Kidney (tissue), 14 donors: ENCODE measurements around the gene NFIA. TPM values are rescaled to one million over a fixed set of nuclear protein-coding genes. Genes with fewer than 3 reads are reported as not detected.

Experiments
- DNase-seq, 5 donors: peaks; one replicate each; pipeline ENCODE4 v3.0.0-alpha.2; 2013 to 2020
- FAIRE-seq: peaks from 2 replicates; lab custom pipeline; 2012; peaks lifted over from hg19 to GRCh38; lab: Jason Lieb, UNC
- H3K27ac ChIP-seq, 2 donors: one replicate each; pipeline ENCODE4 v1.7.0; 2013; ENCODE audit warnings: low read depth in 2 of 2, low read length in 2 of 2, inconsistent platforms in 1 of 2
- H3K27me3 ChIP-seq: one replicate; pipeline ENCODE4 v1.7.1; 2013; ENCODE audit warnings: low read length, inconsistent platforms; ENCODE audit not compliant: control insufficient read depth, insufficient read depth
- H3K36me3 ChIP-seq, 3 donors: one replicate each; pipeline versions ENCODE4 v1.7.0 to v1.7.1; 2013; ENCODE audit warnings: low read length in 3 of 3, control low read depth in 1 of 3, inconsistent platforms in 1 of 3; ENCODE audit not compliant: insufficient read depth in 3 of 3, control insufficient read depth in 2 of 3
- H3K4me1 ChIP-seq, 3 donors: one replicate each; pipeline versions ENCODE4 v1.7.0 to v1.7.1; 2013; ENCODE audit warnings: low read length in 3 of 3, inconsistent platforms in 1 of 3, low read depth in 1 of 3; ENCODE audit not compliant: control insufficient read depth in 2 of 3, insufficient read depth in 2 of 3
- H3K4me3 ChIP-seq, 3 donors: one replicate each; pipeline versions ENCODE4 v1.7.0 to v1.8.1; 2013; ENCODE audit warnings: low read length in 3 of 3, control low read depth in 1 of 3, inconsistent platforms in 1 of 3
- H3K9ac ChIP-seq, 3 donors: one replicate each; pipeline versions ENCODE4 v1.7.0 to v1.7.1; 2013; ENCODE audit warnings: low read length in 3 of 3, control low read depth in 1 of 3, inconsistent platforms in 1 of 3
- H3K9me3 ChIP-seq, 3 donors: one replicate each; pipeline versions ENCODE4 v1.7.0 to v1.7.1; 2013; ENCODE audit warnings: low read length in 3 of 3, control low read depth in 1 of 3, inconsistent platforms in 1 of 3; ENCODE audit not compliant: control insufficient read depth in 2 of 3, insufficient read depth in 1 of 3
- CTCF ChIP-seq: IDR thresholded peaks from 3 replicates; pipeline ENCODE4 v1.5.1; 2012; ENCODE audit warnings: mild to moderate bottlenecking, moderate library complexity, borderline replicate concordance; ENCODE audit not compliant: insufficient read depth; ENCODE audit errors: extremely low read depth
- intact Hi-C: fragments of 100-400 bp; cut with DNase I; formaldehyde crosslinking; loops from one replicate; pipeline ENCODE4 v1.11.1; 2022
- polyA plus RNA-seq: library from polyadenylated mRNA; stranded (reverse); fragments of 350-450 nt; fragmentation: Illumina TruSeq; extraction: RNeasy Lipid Tissue Mini Kit (QIAGEN cat#74804); gene quantifications from one replicate; pipeline ENCODE4 v1.2.3, GENCODE V29; 2014; ENCODE audit warnings: low read depth, low replicate concordance; ENCODE audit not compliant: insufficient read depth
- total RNA-seq: library from RNA; stranded (reverse); fragmentation: NEBNext Ultra II Directional; extraction: Animal tissue kit (Norgen Biotek cat#: 25700); gene quantifications from one replicate; pipeline ENCODE4 v1.2.1, GENCODE V29; 2021
- donor health status: control.
- donor health status: control.
- donor health status: control.
- donor health status: control.
- donor health status: control.
- donor health status: DM: yes; HTN: yes; CAD: no.
- donor health status: Normal renal cell carcinoma (clear cell type).

NFIA gene
- total and polyA plus RNA-seq, 2 donors from 2014 or later: 4.8 to 87.5 TPM

- no peak overlapping the region for H3K9ac ChIP-seq
- DNase-seq (no peak), FAIRE-seq (no peak)
- H3K4me3 ChIP-seq: no peak overlapping the region
- no peak for TF ChIP-seq CTCF
- peaks cover 0 to 5% (median 4%) of the 10 kb centered on the region in 3 donors for H3K36me3 ChIP-seq
- peaks cover 0 to 6% (median 5%) of the 10 kb centered on the region in 3 donors for H3K4me1 ChIP-seq
- H3K9me3 ChIP-seq: no peaks in the 10 kb centered on the region
- H3K27me3 ChIP-seq: no peaks in the 10 kb centered on the region
- intact Hi-C loops: no loop called here
- no peak overlapping the region for H3K27ac ChIP-seq
Measured at GRCh38 chr1:61089338-61089737, 7.0 kb downstream of the NFIA start.

- Histone ChIP-seq H3K9ac (no peak overlapping the region), H3K27ac (no peak overlapping the region), H3K27me3 (no peaks in the 10 kb centered on the region), H3K9me3 (no peaks in the 10 kb centered on the region), H3K4me1 (peaks cover 0 to 6% (median 5%) of the 10 kb centered on the region in 3 donors), H3K36me3 (peaks cover 0 to 5% (median 4%) of the 10 kb centered on the region in 3 donors), H3K4me3 (no peak overlapping the region)
- no peak for DNase-seq
- TF ChIP-seq CTCF: no peak
- intact Hi-C loops: no loop called here
- no peak for FAIRE-seq
Measured at GRCh38 chr1:61089741-61090140, 7.4 kb downstream of the NFIA start.

- Histone ChIP-seq H3K27ac (no peak overlapping the region), H3K9ac (no peak overlapping the region), H3K27me3 (no peaks in the 10 kb centered on the region), H3K4me3 (no peak overlapping the region), H3K9me3 (no peaks in the 10 kb centered on the region), H3K4me1 (peaks cover 0 to 6% (median 5%) of the 10 kb centered on the region in 3 donors), H3K36me3 (peaks cover 0 to 5% (median 4%) of the 10 kb centered on the region in 3 donors)
- no peak for TF ChIP-seq CTCF
- DNase-seq (no peak), FAIRE-seq (no peak)
- intact Hi-C loops: no loop called here
Measured at GRCh38 chr1:61090546-61091202, 8.3 kb downstream of the NFIA start.
